ENCODE measurements around the gene CST2. TPM values are rescaled to one million over a fixed set of nuclear protein-coding genes. Genes with fewer than 3 reads are reported as not detected.
"Not testable (repeated sequence)": the region's sequence is repeated elsewhere in the genome, so short reads cannot be mapped to it uniquely, and the experiment has no call there.

The CST2 gene
- total RNA-seq, 2 donors from 2014 or later = not detected

DNA sequence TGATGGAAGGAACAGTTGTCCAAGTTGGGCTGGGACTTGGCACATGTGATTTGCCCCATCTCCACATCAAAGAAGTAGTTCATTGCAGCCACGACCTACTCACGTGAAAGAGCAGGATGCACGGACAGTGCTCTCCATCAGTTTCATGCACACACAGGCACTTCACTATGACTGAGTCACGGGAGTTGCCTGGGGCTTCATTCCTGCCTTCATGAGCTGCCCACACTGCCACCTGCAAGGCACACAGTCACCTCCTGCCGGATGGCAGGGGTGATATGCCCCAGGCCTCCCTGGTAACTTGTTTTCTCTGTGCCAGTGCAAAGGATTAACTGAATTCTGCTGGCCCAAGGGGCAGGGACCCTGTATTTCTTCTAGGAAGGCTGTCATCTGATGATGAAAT lies 30.2 kb upstream of the CST2 start:
- Histone ChIP-seq H3K4me3 (no peak overlapping the region), H3K27ac (no peak overlapping the region), H3K27me3 (no peaks in the 10 kb centered on the region), H3K36me3 (no peaks in the 10 kb centered on the region), H3K9me3 (no peaks in the 10 kb centered on the region), H3K4me1 (no peaks in the 10 kb centered on the region)
- no peak for DNase-seq (ENCODE audit: low spot score)
- TF ChIP-seq, protein P1, sequence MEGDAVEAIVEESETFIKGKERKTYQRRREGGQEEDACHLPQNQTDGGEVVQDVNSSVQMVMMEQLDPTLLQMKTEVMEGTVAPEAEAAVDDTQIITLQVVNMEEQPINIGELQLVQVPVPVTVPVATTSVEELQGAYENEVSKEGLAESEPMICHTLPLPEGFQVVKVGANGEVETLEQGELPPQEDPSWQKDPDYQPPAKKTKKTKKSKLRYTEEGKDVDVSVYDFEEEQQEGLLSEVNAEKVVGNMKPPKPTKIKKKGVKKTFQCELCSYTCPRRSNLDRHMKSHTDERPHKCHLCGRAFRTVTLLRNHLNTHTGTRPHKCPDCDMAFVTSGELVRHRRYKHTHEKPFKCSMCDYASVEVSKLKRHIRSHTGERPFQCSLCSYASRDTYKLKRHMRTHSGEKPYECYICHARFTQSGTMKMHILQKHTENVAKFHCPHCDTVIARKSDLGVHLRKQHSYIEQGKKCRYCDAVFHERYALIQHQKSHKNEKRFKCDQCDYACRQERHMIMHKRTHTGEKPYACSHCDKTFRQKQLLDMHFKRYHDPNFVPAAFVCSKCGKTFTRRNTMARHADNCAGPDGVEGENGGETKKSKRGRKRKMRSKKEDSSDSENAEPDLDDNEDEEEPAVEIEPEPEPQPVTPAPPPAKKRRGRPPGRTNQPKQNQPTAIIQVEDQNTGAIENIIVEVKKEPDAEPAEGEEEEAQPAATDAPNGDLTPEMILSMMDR (IDR thresholded peaks at IDR 0.05) = no peak

DNA sequence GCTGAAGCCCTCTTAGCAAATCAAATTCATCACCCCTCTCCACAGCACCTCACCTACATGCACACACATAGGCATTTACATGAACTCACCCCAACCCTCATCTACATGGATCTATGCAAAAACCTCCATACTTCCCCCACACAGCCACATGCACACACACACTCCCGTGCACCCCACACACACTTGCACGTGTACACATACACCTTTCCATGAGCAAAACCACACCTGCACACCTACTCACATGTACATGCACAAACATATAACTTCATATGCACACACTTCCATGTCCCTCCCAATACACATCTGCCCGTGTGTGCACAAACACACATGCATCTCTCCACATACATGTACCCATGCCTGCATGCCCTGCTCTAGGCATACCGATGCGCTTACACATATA lies 29.7 kb upstream of the CST2 start:
- H3K27ac ChIP-seq = no peak overlapping the region
- DNase-seq (ENCODE audit: low spot score) = no peak
- no peaks in the 10 kb centered on the region for H3K27me3 ChIP-seq
- TF ChIP-seq, protein P1 (IDR thresholded peaks at IDR 0.05) = no peak
- H3K4me3 ChIP-seq = no peak overlapping the region
- no peaks in the 10 kb centered on the region for H3K36me3 ChIP-seq
- H3K9me3 ChIP-seq = no peaks in the 10 kb centered on the region
- no peaks in the 10 kb centered on the region for H3K4me1 ChIP-seq

DNA sequence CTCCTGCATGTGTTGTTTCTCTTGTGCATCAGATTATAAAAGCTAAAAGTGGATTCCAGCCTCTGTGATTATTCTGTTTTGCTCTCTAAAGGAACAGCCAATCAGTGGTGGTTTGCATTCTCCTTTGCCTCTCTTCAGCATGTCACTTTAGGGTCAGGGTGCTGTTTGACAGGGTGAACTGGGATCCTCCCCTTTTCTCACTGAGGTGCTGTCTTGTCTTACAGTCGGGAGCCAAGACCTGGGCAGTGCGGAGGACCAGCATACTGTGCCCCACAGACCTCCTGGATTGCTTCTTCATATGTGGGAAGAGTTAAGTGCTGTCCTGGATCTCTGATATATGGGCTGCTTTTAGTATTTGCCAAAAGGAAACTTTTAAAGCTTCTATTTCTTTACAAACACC lies 15.2 kb upstream of the CST2 start:
- Histone ChIP-seq H3K9me3 (peaks cover 0 to 8% of the 10 kb centered on the region in 2 donors), H3K36me3 (no peaks in the 10 kb centered on the region), H3K27ac (no peak overlapping the region), H3K4me1 (no peaks in the 10 kb centered on the region), H3K27me3 (no peaks in the 10 kb centered on the region), H3K4me3 (no peak overlapping the region)
- no peak for DNase-seq (ENCODE audit: low spot score)
- TF ChIP-seq, protein P1 (IDR thresholded peaks at IDR 0.05) = no peak

DNA sequence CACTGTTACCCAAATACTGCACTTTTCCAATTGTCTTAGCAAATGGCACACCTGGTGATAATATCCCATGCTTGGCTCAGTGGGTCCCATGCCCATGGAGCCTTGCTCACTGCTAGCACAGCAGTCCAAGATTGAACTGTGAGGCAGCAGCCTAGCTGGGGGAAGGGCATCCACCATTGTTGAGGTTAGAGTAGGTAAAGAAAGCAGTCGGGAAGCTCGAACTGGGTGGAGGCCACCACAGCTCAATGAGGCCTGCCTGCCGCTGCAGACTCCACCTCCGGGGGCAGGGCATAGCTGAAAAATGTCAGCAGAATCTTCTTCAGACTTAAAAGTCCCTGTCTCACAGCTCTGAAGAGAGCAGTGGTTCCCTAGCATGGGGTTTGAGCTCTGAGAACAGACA lies 9.2 kb upstream of the CST2 start:
- Histone ChIP-seq H3K9me3 (no peaks in the 10 kb centered on the region), H3K36me3 (no peaks in the 10 kb centered on the region), H3K4me3 (no peak overlapping the region), H3K27me3 (no peaks in the 10 kb centered on the region), H3K27ac (no peak overlapping the region), H3K4me1 (no peaks in the 10 kb centered on the region)
- TF ChIP-seq, protein P1 (IDR thresholded peaks at IDR 0.05) = no peak
- no peak for DNase-seq (ENCODE audit: low spot score)

DNA sequence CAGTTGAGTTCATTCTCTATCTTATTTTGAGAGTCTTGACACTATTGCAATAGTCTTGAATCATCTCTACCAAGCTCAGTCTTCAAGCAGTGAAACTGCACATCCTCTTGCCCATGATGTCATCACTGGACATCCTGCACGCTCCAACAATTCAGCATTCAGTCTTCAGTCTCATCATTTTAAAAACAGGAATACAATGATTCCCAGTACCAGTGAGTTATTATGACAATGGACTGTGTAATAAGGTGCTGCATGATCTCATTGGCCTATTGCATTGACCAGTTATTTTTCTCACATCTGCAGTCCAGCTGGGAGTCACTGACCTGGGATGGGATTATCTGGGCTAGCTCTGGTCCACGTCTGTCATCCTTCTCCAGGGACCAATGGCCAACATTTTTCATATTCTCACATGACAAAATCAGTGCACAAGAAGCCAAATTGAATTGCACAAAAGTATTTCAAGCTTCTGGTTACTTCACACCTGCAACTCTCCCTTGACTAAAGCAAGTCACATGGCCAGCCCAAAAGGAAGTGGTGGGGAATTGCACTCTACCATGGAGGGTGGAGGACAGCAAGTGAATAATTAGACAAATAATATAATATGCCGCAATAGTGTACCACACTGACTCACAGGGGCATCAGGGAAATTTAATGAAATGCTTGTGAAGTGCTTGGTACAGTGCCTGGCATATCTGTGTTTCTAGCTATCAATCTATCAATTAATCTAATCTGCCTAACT lies 6.4 kb upstream of the CST2 start:
- Histone ChIP-seq H3K27ac (no peak overlapping the region), H3K4me3 (no peak overlapping the region), H3K9me3 (no peaks in the 10 kb centered on the region), H3K27me3 (no peaks in the 10 kb centered on the region), H3K36me3 (no peaks in the 10 kb centered on the region), H3K4me1 (no peaks in the 10 kb centered on the region)
- no peak for DNase-seq (ENCODE audit: low spot score)
- TF ChIP-seq, protein P1 (IDR thresholded peaks at IDR 0.05) = no peak

DNA sequence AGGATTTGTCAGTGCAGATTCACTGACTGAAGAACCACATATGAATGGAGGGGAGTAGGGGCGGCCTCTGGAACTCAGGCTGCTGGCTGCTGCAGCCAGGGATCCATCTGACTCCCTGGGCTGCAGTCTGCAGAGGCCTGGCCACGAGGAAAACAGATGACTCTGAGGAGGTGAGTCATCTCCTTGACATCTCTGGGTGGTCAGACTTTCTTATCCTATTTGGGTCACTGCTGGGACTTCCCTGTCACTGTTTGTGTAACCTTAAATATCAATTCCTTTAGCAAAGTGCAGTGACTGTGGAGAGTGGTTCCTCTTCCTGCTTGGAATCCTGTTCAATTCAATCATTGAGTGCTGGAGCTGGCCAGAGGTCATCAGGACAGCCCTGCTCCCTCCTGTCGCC lies 5.4 kb upstream of the CST2 start:
- H3K4me3 ChIP-seq, H3K27ac ChIP-seq: not testable (repeated sequence)

More for the DNA sequence above, 5.4 kb upstream of the CST2 start:
- not testable (repeated sequence) for H3K27me3 ChIP-seq; DNase-seq (ENCODE audit: low spot score); H3K36me3 ChIP-seq; H3K9me3 ChIP-seq; H3K4me1 ChIP-seq
